ENCODE results near the gene SSBP4.

SSBP4 gene

GRCh38 chr19:18481505-18482222 is 62.5 kb downstream of the SSBP4 start:
- H3K4me3 ChIP-seq (ENCODE audit: low read length): no peak overlapping the region
- H3K27ac ChIP-seq (ENCODE audit: low read depth, low read length): no peak overlapping the region
- no peaks in the 10 kb centered on the region for H3F3A ChIP-seq (ENCODE audit: control insufficient read depth, insufficient read depth)
- no peaks in the 10 kb centered on the region for H3K27me3 ChIP-seq (ENCODE audit: control insufficient read depth, low read length)
- H3K36me3 ChIP-seq (ENCODE audit: control insufficient read depth, low read length): no peaks in the 10 kb centered on the region
- peaks cover 93% of the 10 kb centered on the region for H3K79me2 ChIP-seq (ENCODE audit: control insufficient read depth, low read length)
- no peak overlapping the region for H3K4me2 ChIP-seq (ENCODE audit: low read length)
- TF ChIP-seq, protein P1, sequence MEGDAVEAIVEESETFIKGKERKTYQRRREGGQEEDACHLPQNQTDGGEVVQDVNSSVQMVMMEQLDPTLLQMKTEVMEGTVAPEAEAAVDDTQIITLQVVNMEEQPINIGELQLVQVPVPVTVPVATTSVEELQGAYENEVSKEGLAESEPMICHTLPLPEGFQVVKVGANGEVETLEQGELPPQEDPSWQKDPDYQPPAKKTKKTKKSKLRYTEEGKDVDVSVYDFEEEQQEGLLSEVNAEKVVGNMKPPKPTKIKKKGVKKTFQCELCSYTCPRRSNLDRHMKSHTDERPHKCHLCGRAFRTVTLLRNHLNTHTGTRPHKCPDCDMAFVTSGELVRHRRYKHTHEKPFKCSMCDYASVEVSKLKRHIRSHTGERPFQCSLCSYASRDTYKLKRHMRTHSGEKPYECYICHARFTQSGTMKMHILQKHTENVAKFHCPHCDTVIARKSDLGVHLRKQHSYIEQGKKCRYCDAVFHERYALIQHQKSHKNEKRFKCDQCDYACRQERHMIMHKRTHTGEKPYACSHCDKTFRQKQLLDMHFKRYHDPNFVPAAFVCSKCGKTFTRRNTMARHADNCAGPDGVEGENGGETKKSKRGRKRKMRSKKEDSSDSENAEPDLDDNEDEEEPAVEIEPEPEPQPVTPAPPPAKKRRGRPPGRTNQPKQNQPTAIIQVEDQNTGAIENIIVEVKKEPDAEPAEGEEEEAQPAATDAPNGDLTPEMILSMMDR (IDR thresholded peaks at IDR 0.05; ENCODE audit: low read depth, low read length, poor library complexity, severe bottlenecking): no peak
- TF ChIP-seq EZH2phosphoT487 (IDR thresholded peaks at IDR 0.05; ENCODE audit: borderline replicate concordance, low read length): no peak
- H3K9me3 ChIP-seq (ENCODE audit: control insufficient read depth, insufficient read depth, low read length): no peaks in the 10 kb centered on the region
- H4K20me1 ChIP-seq (ENCODE audit: control insufficient read depth, insufficient read depth, low read depth, low read length): peaks cover 7% of the 10 kb centered on the region; the same call in 1 of the 2 replicates
- peaks cover 34% of the 10 kb centered on the region for H3K4me1 ChIP-seq (ENCODE audit: control insufficient read depth, low read length)
- no peaks in the 10 kb centered on the region for H3K9me2 ChIP-seq (replicated peaks; ENCODE audit: control insufficient read depth, low read length)

- H3K4me1 ChIP-seq (ENCODE audit: control insufficient read depth, low read length): peaks cover 34% of the 10 kb centered on the region
- no peaks in the 10 kb centered on the region for H3F3A ChIP-seq (ENCODE audit: control insufficient read depth, insufficient read depth)
- no peaks in the 10 kb centered on the region for H3K9me3 ChIP-seq (ENCODE audit: control insufficient read depth, insufficient read depth, low read length)
- H3K9me2 ChIP-seq (replicated peaks; ENCODE audit: control insufficient read depth, low read length): no peaks in the 10 kb centered on the region
- TF ChIP-seq EZH2phosphoT487 (IDR thresholded peaks at IDR 0.05; ENCODE audit: borderline replicate concordance, low read length): no peak
- TF ChIP-seq, protein P1 (IDR thresholded peaks at IDR 0.05; ENCODE audit: low read depth, low read length, poor library complexity, severe bottlenecking): no peak
- no peak overlapping the region for H3K27ac ChIP-seq (ENCODE audit: low read depth, low read length)
- no peaks in the 10 kb centered on the region for H3K36me3 ChIP-seq (ENCODE audit: control insufficient read depth, low read length)
- peaks cover 93% of the 10 kb centered on the region for H3K79me2 ChIP-seq (ENCODE audit: control insufficient read depth, low read length)
- no peaks in the 10 kb centered on the region for H3K27me3 ChIP-seq (ENCODE audit: control insufficient read depth, low read length)
- peaks cover 9% of the 10 kb centered on the region; the same call in 1 of the 2 replicates for H4K20me1 ChIP-seq (ENCODE audit: control insufficient read depth, insufficient read depth, low read depth, low read length)
- no peak overlapping the region for H3K4me3 ChIP-seq (ENCODE audit: low read length)
- no peak overlapping the region for H3K4me2 ChIP-seq (ENCODE audit: low read length)
Measured at GRCh38 chr19:18483119-18483890, 64.1 kb downstream of the SSBP4 start.
